ENCODE results near the gene AKT3.
A peak's percentile ranks its signal among the peaks of the same experiment; 100 is the strongest.

Gene AKT3

GRCh38 chr1:243719476-243719875 lies 130.6 kb downstream of the AKT3 start:
- Histone ChIP-seq H3K4me3 (ENCODE audit: severe bottlenecking) (no peak overlapping the region), H3K9me3 (ENCODE audit: severe bottlenecking) (no peaks in the 10 kb centered on the region), H3K27me3 (ENCODE audit: insufficient read depth, poor library complexity, severe bottlenecking) (no peaks in the 10 kb centered on the region), H3K4me1 (ENCODE audit: insufficient read depth, poor library complexity, severe bottlenecking) (peaks cover 37% of the 10 kb centered on the region), H3K27ac (ENCODE audit: poor library complexity, severe bottlenecking) (peak overlapping the region; percentile 96), H3K36me3 (ENCODE audit: low read depth) (no peaks in the 10 kb centered on the region)
- DNase-seq (ENCODE audit: low spot score) (no peak), ATAC-seq (ENCODE audit: low read depth) (no peak)
- no peak for TF ChIP-seq CTCF (IDR thresholded peaks at IDR 0.05; ENCODE audit: poor library complexity, severe bottlenecking)

GRCh38 chr1:243718893-243719292 lies 131.2 kb downstream of the AKT3 start:
- Histone ChIP-seq H3K4me3 (ENCODE audit: severe bottlenecking) (no peak overlapping the region), H3K4me1 (ENCODE audit: insufficient read depth, poor library complexity, severe bottlenecking) (peaks cover 37% of the 10 kb centered on the region), H3K27ac (ENCODE audit: poor library complexity, severe bottlenecking) (peak overlapping the region; percentile 96), H3K27me3 (ENCODE audit: insufficient read depth, poor library complexity, severe bottlenecking) (no peaks in the 10 kb centered on the region), H3K36me3 (ENCODE audit: low read depth) (no peaks in the 10 kb centered on the region), H3K9me3 (ENCODE audit: severe bottlenecking) (no peaks in the 10 kb centered on the region)
- no peak for DNase-seq (ENCODE audit: low spot score)
- no peak for TF ChIP-seq CTCF (IDR thresholded peaks at IDR 0.05; ENCODE audit: poor library complexity, severe bottlenecking)
- peak; percentile 94 for ATAC-seq (ENCODE audit: low read depth)

GRCh38 chr1:243718022-243718421 lies 132.0 kb downstream of the AKT3 start:
- peak overlapping the region; percentile 96 for H3K27ac ChIP-seq (ENCODE audit: poor library complexity, severe bottlenecking)
- H3K27me3 ChIP-seq (ENCODE audit: insufficient read depth, poor library complexity, severe bottlenecking) = no peaks in the 10 kb centered on the region
- H3K4me1 ChIP-seq (ENCODE audit: insufficient read depth, poor library complexity, severe bottlenecking) = peaks cover 37% of the 10 kb centered on the region
- no peak for ATAC-seq (ENCODE audit: low read depth)
- no peak for DNase-seq (ENCODE audit: low spot score)
- H3K4me3 ChIP-seq (ENCODE audit: severe bottlenecking) = no peak overlapping the region
- H3K36me3 ChIP-seq (ENCODE audit: low read depth) = no peaks in the 10 kb centered on the region
- TF ChIP-seq CTCF (IDR thresholded peaks at IDR 0.05; ENCODE audit: poor library complexity, severe bottlenecking) = no peak
- no peaks in the 10 kb centered on the region for H3K9me3 ChIP-seq (ENCODE audit: severe bottlenecking)

- no peaks in the 10 kb centered on the region for H3K27me3 ChIP-seq (ENCODE audit: insufficient read depth, poor library complexity, severe bottlenecking)
- no peak for DNase-seq (ENCODE audit: low spot score)
- ATAC-seq (ENCODE audit: low read depth) = peak; percentile 53; the same call in 2 of the 3 replicates
- H3K9me3 ChIP-seq (ENCODE audit: severe bottlenecking) = no peaks in the 10 kb centered on the region
- H3K4me3 ChIP-seq (ENCODE audit: severe bottlenecking) = no peak overlapping the region
- H3K4me1 ChIP-seq (ENCODE audit: insufficient read depth, poor library complexity, severe bottlenecking) = peaks cover 37% of the 10 kb centered on the region
- no peak for TF ChIP-seq CTCF (IDR thresholded peaks at IDR 0.05; ENCODE audit: poor library complexity, severe bottlenecking)
- H3K36me3 ChIP-seq (ENCODE audit: low read depth) = no peaks in the 10 kb centered on the region
- H3K27ac ChIP-seq (ENCODE audit: poor library complexity, severe bottlenecking) = peak overlapping the region; percentile 96
Observed at GRCh38 chr1:243716906-243717305, 133.1 kb downstream of the AKT3 start.

- DNase-seq (ENCODE audit: low spot score) = no peak
- no peak overlapping the region for H3K4me3 ChIP-seq (ENCODE audit: severe bottlenecking)
- no peaks in the 10 kb centered on the region for H3K27me3 ChIP-seq (ENCODE audit: insufficient read depth, poor library complexity, severe bottlenecking)
- no peaks in the 10 kb centered on the region for H3K36me3 ChIP-seq (ENCODE audit: low read depth)
- H3K4me1 ChIP-seq (ENCODE audit: insufficient read depth, poor library complexity, severe bottlenecking) = peaks cover 27% of the 10 kb centered on the region
- H3K27ac ChIP-seq (ENCODE audit: poor library complexity, severe bottlenecking) = no peak overlapping the region
- H3K9me3 ChIP-seq (ENCODE audit: severe bottlenecking) = no peaks in the 10 kb centered on the region
- no peak for ATAC-seq (ENCODE audit: low read depth)
- TF ChIP-seq CTCF (IDR thresholded peaks at IDR 0.05; ENCODE audit: poor library complexity, severe bottlenecking) = no peak
Observed at GRCh38 chr1:243715285-243715684, 134.8 kb downstream of the AKT3 start.
